ENCODE measurements around the gene MOB4. TPM values are rescaled to one million over a fixed set of nuclear protein-coding genes. Genes with fewer than 3 reads are reported as not detected.

Gene MOB4
- polyA plus RNA-seq, 1 of the 3 experiments (the other 2 are of a cell fraction) = 22.0 TPM

GRCh38 chr2:197573608-197574007 lies 57.7 kb downstream of the MOB4 start:
- no peak overlapping the region; a peak in 1 of 4 replicates for H3K4me3 ChIP-seq (ENCODE audit: low read depth in 2 of 2, low read length in 1 of 2)

DNA sequence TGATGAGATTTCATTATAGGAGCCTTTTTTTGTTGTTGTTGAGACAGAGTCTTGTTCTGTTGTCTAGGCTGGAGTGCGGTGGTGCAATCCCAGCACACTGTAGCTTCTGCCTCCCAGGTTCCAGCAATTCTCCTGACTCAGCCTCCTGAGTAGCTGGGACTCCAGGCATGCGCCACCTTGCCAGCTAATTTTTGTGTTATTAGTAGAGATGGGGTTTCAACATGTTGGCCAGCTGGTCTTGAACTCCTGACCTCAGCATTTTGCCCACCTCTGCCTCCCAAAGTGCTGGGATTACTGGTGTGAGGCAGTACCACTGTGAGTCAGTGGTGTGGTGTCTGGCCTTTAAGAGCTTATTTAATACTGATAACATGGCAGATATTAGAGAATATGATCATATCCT lies 60.1 kb downstream of the MOB4 start:
- WGBS (ENCODE audit: low lambda C conversion rate) = 75% methylated on average over 1 of the region's 2 CpGs
- TF ChIP-seq IRF3 (IDR thresholded peaks at IDR 0.05; ENCODE audit: low read depth, low read length) = no peak
- no peak for TF ChIP-seq TCF12 (IDR thresholded peaks at IDR 0.05)
- no peak for TF ChIP-seq ELF1 (IDR thresholded peaks at IDR 0.05)
- no peak for TF ChIP-seq JUND (IDR thresholded peaks at IDR 0.05)
- TF ChIP-seq GATA2 (CRISPR knock-in tag; IDR thresholded peaks at IDR 0.05) = no peak
- TF ChIP-seq, protein P1, sequence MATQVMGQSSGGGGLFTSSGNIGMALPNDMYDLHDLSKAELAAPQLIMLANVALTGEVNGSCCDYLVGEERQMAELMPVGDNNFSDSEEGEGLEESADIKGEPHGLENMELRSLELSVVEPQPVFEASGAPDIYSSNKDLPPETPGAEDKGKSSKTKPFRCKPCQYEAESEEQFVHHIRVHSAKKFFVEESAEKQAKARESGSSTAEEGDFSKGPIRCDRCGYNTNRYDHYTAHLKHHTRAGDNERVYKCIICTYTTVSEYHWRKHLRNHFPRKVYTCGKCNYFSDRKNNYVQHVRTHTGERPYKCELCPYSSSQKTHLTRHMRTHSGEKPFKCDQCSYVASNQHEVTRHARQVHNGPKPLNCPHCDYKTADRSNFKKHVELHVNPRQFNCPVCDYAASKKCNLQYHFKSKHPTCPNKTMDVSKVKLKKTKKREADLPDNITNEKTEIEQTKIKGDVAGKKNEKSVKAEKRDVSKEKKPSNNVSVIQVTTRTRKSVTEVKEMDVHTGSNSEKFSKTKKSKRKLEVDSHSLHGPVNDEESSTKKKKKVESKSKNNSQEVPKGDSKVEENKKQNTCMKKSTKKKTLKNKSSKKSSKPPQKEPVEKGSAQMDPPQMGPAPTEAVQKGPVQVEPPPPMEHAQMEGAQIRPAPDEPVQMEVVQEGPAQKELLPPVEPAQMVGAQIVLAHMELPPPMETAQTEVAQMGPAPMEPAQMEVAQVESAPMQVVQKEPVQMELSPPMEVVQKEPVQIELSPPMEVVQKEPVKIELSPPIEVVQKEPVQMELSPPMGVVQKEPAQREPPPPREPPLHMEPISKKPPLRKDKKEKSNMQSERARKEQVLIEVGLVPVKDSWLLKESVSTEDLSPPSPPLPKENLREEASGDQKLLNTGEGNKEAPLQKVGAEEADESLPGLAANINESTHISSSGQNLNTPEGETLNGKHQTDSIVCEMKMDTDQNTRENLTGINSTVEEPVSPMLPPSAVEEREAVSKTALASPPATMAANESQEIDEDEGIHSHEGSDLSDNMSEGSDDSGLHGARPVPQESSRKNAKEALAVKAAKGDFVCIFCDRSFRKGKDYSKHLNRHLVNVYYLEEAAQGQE (IDR thresholded peaks at IDR 0.05; ENCODE audit: low read depth, low read length) = no peak
- TF ChIP-seq NFIC (IDR thresholded peaks at IDR 0.05; ENCODE audit: borderline replicate concordance) = no peak
- no peak for TF ChIP-seq CHD2 (IDR thresholded peaks at IDR 0.05; ENCODE audit: low read length, partially characterized antibody)
- no peak for TF ChIP-seq RCOR1 (IDR thresholded peaks at IDR 0.05; ENCODE audit: low read length)
- no peaks in the 10 kb centered on the region for H3K79me2 ChIP-seq (ENCODE audit: insufficient read depth)
- H4K20me1 ChIP-seq (ENCODE audit: insufficient read depth) = no peaks in the 10 kb centered on the region
- H3K4me1 ChIP-seq (ENCODE audit: control insufficient read depth in 1 of 2, insufficient read depth in 2 of 2, low read depth in 1 of 2, low read length in 1 of 2) = no peaks in the 10 kb centered on the region; a peak in 1 of 4 replicates
- H3K4me2 ChIP-seq = no peak overlapping the region
- no peaks in the 10 kb centered on the region for H3K9me2 ChIP-seq
- CTCF ChIA-PET = no interaction called here
- no peak for DNase-seq
- no peak overlapping the region for H3K9ac ChIP-seq
- peaks cover 5 to 12% of the 10 kb centered on the region in 2 experiments for H3K36me3 ChIP-seq (replicated peaks in 1 of 2; ENCODE audit: control insufficient read depth in 1 of 2, insufficient read depth in 2 of 2, low read length in 1 of 2)
- H3F3A ChIP-seq (replicated peaks; ENCODE audit: insufficient read depth) = peaks cover 7% of the 10 kb centered on the region
- H3K4me3 ChIP-seq (ENCODE audit: low read depth in 2 of 2, low read length in 1 of 2) = no peak overlapping the region
- H2AFZ ChIP-seq (ENCODE audit: low read depth) = no peak overlapping the region
- POLR2A ChIA-PET = no interaction called here
- H3K27me3 ChIP-seq (ENCODE audit: insufficient read depth) = no peaks in the 10 kb centered on the region
- no peaks in the 10 kb centered on the region; the same call in 1 of the 2 replicates for H3K9me3 ChIP-seq
- H3K27ac ChIP-seq (ENCODE audit: low read depth in 2 of 2, low read length in 1 of 2) = no peak overlapping the region

More at GRCh38 chr2:197573608-197574007, 57.7 kb downstream of the MOB4 start:
- H3K27ac ChIP-seq (ENCODE audit: low read depth in 2 of 2, low read length in 1 of 2) = no peak overlapping the region
- no peaks in the 10 kb centered on the region for H4K20me1 ChIP-seq (ENCODE audit: insufficient read depth)
- H3K36me3 ChIP-seq (replicated peaks in 1 of 2; ENCODE audit: control insufficient read depth in 1 of 2, insufficient read depth in 2 of 2, low read length in 1 of 2) = peaks cover 5 to 13% of the 10 kb centered on the region in 2 experiments
- no peak overlapping the region for H2AFZ ChIP-seq (ENCODE audit: low read depth)
- H3K4me2 ChIP-seq = no peak overlapping the region
- H3K9me3 ChIP-seq = no peaks in the 10 kb centered on the region; the same call in 1 of the 2 replicates
- H3K9me2 ChIP-seq = no peaks in the 10 kb centered on the region
- H3F3A ChIP-seq (replicated peaks; ENCODE audit: insufficient read depth) = peaks cover 7% of the 10 kb centered on the region
- no peaks in the 10 kb centered on the region; a peak in 1 of 4 replicates for H3K4me1 ChIP-seq (ENCODE audit: control insufficient read depth in 1 of 2, insufficient read depth in 2 of 2, low read depth in 1 of 2, low read length in 1 of 2)
- no peak for DNase-seq
- H3K9ac ChIP-seq = no peak overlapping the region
- no CpG with 5 or more reads among the region's 2 CpGs for whole genome bisulfite sequencing (ENCODE audit: low lambda C conversion rate)
- no peaks in the 10 kb centered on the region for H3K79me2 ChIP-seq (ENCODE audit: insufficient read depth)
- ChIA-PET CTCF (no interaction called here), POLR2A (no interaction called here)
- no peak for TF ChIP-seq EZH2phosphoT487 (IDR thresholded peaks at IDR 0.05; ENCODE audit: borderline replicate concordance, low read depth)
- no peak for TF ChIP-seq GATA2 (CRISPR knock-in tag; IDR thresholded peaks at IDR 0.05)
- TF ChIP-seq MAX (IDR thresholded peaks at IDR 0.05; ENCODE audit: low read depth) = no peak
- TF ChIP-seq, protein P2, sequence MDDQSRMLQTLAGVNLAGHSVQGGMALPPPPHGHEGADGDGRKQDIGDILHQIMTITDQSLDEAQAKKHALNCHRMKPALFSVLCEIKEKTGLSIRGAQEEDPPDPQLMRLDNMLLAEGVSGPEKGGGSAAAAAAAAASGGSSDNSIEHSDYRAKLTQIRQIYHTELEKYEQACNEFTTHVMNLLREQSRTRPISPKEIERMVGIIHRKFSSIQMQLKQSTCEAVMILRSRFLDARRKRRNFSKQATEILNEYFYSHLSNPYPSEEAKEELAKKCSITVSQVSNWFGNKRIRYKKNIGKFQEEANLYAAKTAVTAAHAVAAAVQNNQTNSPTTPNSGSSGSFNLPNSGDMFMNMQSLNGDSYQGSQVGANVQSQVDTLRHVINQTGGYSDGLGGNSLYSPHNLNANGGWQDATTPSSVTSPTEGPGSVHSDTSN (IDR thresholded peaks at IDR 0.05) = no peak
- TF ChIP-seq, protein P3, sequence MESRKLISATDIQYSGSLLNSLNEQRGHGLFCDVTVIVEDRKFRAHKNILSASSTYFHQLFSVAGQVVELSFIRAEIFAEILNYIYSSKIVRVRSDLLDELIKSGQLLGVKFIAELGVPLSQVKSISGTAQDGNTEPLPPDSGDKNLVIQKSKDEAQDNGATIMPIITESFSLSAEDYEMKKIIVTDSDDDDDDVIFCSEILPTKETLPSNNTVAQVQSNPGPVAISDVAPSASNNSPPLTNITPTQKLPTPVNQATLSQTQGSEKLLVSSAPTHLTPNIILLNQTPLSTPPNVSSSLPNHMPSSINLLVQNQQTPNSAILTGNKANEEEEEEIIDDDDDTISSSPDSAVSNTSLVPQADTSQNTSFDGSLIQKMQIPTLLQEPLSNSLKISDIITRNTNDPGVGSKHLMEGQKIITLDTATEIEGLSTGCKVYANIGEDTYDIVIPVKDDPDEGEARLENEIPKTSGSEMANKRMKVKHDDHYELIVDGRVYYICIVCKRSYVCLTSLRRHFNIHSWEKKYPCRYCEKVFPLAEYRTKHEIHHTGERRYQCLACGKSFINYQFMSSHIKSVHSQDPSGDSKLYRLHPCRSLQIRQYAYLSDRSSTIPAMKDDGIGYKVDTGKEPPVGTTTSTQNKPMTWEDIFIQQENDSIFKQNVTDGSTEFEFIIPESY (IDR thresholded peaks at IDR 0.05; ENCODE audit: borderline replicate concordance, low read depth) = no peak
- no peak for TF ChIP-seq USF1 (IDR thresholded peaks at IDR 0.05; ENCODE audit: borderline replicate concordance, low read depth)
- TF ChIP-seq EP300 (IDR thresholded peaks at IDR 0.05; ENCODE audit: borderline replicate concordance in 1 of 2, low read depth in 1 of 2, low read length in 1 of 2) = no peak
- TF ChIP-seq RAD21 (IDR thresholded peaks at IDR 0.05; ENCODE audit: low read length) = no peak
- no peak for TF ChIP-seq JUND (IDR thresholded peaks at IDR 0.05)
- TF ChIP-seq NRF1 (IDR thresholded peaks at IDR 0.05; ENCODE audit: low read depth, low read length) = no peak
- TF ChIP-seq NFIC (IDR thresholded peaks at IDR 0.05; ENCODE audit: borderline replicate concordance) = no peak
- no peaks in the 10 kb centered on the region for H3K27me3 ChIP-seq (ENCODE audit: insufficient read depth)
